HG03025 (cell line): ENCODE results near the gene PROX2.

Experiments used
- ATAC-seq: cut with Tn5 transposase; IDR thresholded peaks from one replicate; pipeline ENCODE4 v1.9.1; 2021; ENCODE audit warnings: mild to moderate bottlenecking, moderate library complexity; ENCODE audit not compliant: unreplicated experiment, low FRiP score

Gene PROX2, protein sequence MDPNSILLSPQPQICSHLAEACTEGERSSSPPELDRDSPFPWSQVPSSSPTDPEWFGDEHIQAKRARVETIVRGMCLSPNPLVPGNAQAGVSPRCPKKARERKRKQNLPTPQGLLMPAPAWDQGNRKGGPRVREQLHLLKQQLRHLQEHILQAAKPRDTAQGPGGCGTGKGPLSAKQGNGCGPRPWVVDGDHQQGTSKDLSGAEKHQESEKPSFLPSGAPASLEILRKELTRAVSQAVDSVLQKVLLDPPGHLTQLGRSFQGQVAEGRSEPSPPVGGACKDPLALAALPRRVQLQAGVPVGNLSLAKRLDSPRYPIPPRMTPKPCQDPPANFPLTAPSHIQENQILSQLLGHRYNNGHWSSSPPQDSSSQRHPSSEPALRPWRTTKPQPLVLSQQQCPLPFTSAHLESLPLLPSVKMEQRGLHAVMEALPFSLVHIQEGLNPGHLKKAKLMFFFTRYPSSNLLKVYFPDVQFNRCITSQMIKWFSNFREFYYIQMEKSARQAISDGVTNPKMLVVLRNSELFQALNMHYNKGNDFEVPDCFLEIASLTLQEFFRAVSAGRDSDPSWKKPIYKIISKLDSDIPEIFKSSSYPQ

GRCh38 chr14:74875941-74876913, at the start of gene PROX2:
PROX2 (minus strand) TSS chr14:74876145; CDS start chr14:74863834, 12,311 bp downstream.
- ATAC-seq = no peak

GRCh38 chr14:74924061-74924460, 48.1 kb upstream of the PROX2 start:
- ATAC-seq = no peak

DNA sequence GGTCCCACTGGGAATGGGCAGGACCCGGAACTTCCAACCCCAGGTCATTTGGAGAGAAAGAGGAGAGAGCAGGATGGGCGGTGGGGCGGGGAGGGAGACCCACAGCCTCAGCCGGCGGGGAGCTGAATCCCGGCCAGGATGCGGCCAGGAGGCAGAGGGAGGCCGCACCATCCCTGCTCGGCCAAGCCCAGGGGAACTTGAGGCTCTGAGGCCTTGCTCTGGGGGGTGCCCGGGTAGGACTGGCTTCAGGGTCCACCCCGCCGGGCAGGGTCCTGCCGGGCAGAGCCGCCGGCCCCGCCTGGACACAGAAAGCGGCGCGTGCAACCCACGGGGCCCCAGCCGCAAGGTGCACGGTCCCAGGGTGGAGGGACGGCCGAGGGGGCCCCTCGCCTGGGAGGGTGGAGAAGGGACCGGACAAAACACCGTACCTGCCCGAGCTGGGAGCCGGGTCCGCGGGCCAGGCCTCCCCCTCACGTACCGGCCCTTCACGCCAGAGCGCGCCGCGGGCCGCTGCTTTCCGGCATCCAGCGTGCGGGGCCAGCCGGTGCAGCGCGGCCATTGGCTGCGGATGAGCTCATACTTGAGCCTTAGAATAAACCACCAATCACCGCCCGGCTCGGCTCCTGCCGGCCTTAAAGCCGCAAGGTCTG, 46.9 kb upstream of the PROX2 start, which contains the start of gene RPS6KL1:
RPS6KL1 (minus strand) TSS at position 509 of the 650 bp plus-strand sequence. CDS start 1,719 bp downstream, outside the sequence.
- no peak for ATAC-seq

GRCh38 chr14:74921987-74922751, 46.2 kb upstream of the PROX2 start:
- no peak for ATAC-seq

GRCh38 chr14:74921053-74921620, 45.2 kb upstream of the PROX2 start:
- ATAC-seq = no peak

DNA sequence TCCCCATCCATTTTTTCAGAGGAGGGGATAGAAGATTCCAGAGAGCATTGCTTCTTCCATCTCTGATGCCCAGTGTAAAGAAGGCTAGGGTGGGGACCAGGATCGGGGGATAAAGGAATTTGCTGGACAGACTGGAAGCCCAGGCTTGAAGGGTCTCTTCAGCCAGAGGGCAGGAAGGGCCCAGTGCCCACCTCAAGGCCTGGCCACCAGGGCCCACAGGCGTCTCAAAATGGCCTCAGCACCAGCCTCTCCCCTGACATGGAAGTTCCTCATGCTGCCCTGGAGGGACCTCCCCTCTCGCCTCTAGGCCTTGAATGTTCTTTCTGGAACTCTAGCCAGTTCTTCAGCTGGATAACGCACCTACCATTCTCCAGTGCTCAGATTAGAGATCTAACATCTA, 44.3 kb upstream of the PROX2 start:
- no peak for ATAC-seq

DNA sequence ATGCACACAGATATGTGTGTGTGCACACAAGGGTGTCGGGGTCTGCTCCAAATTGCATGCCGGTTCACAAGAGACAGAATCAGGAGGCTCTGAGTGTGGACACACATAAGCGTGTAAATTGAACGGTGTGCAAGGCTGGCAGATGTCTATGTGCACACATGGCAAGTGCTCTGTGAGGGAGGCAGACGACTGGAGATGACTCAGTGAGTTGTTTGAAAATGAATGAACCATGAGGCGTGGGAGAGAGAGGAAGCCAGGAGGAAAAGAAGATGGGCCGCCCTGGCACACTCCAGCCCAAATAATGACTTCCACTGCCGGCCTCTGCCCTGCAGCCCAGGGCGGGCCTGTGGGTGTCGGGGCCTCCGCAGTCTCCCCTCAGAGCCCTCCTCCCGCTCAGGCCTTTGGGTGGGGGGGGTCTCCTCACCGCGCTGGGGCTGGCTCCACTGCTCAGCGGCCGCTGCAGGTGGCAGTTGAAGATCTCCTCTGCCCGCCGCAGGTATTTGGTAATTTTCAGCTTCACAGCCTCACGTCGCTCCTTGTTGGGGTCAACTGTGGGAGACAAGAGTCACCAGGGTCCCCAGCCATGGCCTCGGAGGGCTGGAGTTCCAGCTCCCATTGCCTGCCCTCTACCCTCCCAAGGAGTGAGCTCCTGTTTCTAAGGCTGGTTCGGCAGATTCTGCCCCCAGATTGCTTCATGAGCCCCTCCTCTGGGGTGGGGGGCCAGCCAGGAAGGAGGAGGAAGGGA, 43.6 kb upstream of the PROX2 start:
- ATAC-seq = no peak

DNA sequence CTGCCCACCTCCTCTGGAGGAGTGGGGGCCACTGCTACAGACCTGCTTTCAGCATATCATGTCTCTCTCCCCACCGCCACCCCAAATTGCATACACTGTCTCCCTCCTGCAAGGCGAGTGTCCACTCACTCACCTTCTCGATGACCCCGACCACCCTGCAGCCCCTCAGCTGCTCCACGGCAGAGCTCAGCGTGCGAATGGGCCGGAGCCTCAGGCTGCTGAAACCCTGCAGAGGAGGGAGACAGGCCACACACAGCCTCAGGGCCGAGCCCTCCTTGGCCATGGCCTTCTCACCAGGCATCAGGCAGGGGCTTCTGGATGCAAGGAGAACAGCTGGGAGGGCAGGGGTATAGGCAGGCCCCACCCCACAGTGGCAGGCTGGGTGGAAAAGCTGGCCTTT, 42.4 kb upstream of the PROX2 start:
- no peak for ATAC-seq

GRCh38 chr14:74917646-74918081, 41.7 kb upstream of the PROX2 start:
- ATAC-seq = no peak

GRCh38 chr14:74917178-74917543, 41.2 kb upstream of the PROX2 start:
- no peak for ATAC-seq

DNA sequence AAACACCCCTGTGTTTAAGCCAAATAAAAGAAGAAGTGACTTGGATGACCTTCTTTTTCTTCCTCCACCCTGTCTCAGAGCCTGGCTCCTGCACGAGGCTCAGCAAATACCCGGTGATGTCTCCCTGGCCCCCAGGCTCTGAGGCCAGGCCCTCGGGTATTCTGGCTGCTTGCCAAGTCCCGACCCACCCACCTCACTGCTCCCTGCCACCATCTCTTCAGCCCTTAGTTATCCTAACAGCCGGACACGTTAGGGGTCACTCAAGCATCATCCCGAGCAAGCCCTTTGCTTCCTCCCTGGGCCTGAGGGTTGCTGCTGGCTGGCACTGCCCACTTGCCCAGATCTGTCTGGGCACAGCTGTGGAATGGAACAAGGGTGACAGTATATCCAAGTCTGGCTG, 39.9 kb upstream of the PROX2 start:
- no peak for ATAC-seq

DNA sequence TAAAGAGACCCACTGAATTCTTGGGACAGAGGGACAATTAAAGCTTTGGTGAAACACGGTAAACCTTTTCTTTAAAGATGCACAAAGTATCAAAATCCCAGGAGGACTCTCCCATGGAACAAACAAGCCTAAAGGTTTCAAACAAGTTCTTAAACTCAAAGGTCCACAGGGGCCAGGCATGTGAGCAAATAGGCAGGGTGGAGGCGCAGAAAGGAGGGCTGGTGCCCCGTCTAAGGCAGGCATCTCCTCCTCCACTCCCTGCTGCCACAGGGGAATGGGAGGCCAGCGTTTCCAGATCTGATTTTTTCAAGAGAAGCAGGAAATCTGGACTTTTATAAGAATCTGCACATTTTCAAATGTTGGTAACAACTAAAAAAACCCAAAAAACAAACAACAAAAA, 39.5 kb upstream of the PROX2 start:
- ATAC-seq = no peak

GRCh38 chr14:74913986-74914573, 38.1 kb upstream of the PROX2 start:
- no peak for ATAC-seq

- no peak for ATAC-seq
These were observed 37.5 kb upstream of the PROX2 start for GRCh38 chr14:74913393-74913910.

DNA sequence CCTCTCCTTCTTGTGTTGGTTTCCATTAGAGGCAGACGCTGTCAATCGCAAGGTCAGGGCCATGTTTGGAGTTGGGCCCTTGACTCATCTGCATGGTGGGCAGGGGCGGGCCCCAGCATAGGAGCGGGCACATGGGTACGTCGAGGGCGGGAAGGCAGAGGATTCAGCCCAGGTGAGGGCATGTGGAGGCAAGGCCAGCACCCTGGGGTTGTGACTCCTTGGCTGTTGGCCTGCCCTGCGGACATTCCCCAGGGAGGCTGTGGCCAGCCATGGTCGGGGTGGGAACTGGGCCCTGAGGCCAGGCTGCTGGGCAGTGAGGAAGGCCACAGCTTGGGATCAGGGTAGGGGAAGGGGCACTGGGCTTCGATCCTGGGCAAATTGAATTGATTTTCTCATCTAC, 36.9 kb upstream of the PROX2 start:
- ATAC-seq = no peak

DNA sequence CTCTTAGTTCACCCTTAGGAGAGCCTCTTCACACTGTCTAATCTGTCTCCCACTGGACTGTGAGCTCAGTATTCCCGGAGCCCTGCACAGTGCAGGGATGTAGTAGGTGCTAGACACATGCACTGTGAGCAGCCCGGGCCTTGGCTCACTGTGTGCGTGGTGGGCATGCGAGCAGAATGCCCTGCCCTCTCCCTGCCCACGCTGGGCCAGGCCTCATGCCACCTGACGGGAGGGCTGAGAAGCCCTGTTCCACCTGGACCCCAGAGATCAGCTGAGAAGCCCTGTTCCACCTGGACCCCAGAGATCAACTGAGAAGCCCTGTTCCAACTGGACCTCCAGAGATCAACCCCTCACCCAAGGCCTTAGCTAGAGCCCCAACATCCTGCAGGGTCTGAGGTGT, 36.2 kb upstream of the PROX2 start:
- no peak for ATAC-seq

DNA sequence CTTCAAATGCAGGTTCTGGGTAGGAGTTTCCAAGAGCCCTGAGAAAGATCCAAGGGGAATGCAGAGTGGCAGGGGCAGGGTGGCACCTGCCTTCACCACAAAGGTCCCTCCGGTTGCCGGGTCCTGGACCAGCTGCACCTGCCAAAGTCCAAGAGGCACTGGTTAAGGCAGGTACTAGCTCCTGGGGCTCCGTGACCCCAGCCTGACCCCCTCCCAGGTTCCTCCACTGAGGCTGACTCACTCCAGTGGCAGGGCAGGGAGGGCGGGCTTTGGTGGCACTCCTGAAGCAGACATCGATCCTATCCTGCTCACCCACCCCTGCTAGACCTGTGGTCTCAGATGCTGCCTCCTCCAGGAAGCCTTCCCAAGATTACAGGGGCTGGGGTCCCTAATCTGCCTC, 35.8 kb upstream of the PROX2 start:
- ATAC-seq = no peak

GRCh38 chr14:74911221-74911620, 35.3 kb upstream of the PROX2 start:
- ATAC-seq = no peak
